Neural progenitor cell (in vitro differentiated cells): ENCODE measurements around the gene RAB37. TPM values are rescaled to one million over a fixed set of nuclear protein-coding genes. Genes with fewer than 3 reads are reported as not detected.
A peak's percentile ranks its signal among the peaks of the same experiment; 100 is the strongest.

Source experiments
- DNase-seq: peaks from one replicate; pipeline ENCODE4 v3.0.0-alpha.2; 2016; ENCODE audit warnings: low spot score
- H2AFZ ChIP-seq: fragments of 200-600 bp; sonication (generic); replicated peaks from 2 replicates; pipeline ENCODE4 v1.6.1; 2016; ENCODE audit warnings: antibody characterized with exemption
- H3F3A ChIP-seq: fragments of 200-600 bp; sonication (generic); 2 replicates; pipeline ENCODE4 v1.6.1; 2016; ENCODE audit warnings: antibody characterized with exemption, low read depth
- H3K27ac ChIP-seq: fragments of 200-600 bp; sonication (generic); 2 replicates; pipeline ENCODE4 v1.5.1; 2016; ENCODE audit warnings: mild to moderate bottlenecking
- H3K27me3 ChIP-seq: fragments of 200-600 bp; sonication (generic); 2 replicates; pipeline ENCODE4 v1.6.1; 2016; ENCODE audit warnings: mild to moderate bottlenecking, moderate library complexity
- H3K36me3 ChIP-seq: fragments of 200-600 bp; sonication (generic); 2 replicates; pipeline ENCODE4 v1.5.1; 2016
- H3K4me1 ChIP-seq: fragments of 200-600 bp; sonication (generic); 2 replicates; pipeline ENCODE4 v1.6.1; 2016; ENCODE audit warnings: mixed run types
- H3K4me2 ChIP-seq: fragments of 200-600 bp; sonication (generic); 2 replicates; pipeline ENCODE4 v1.6.1; 2016
- H3K4me3 ChIP-seq: fragments of 200-600 bp; sonication (generic); 2 replicates; pipeline ENCODE4 v1.5.1; 2016
- H3K79me2 ChIP-seq: fragments of 200-600 bp; sonication (generic); 2 replicates; pipeline ENCODE4 v1.6.1; 2016; ENCODE audit warnings: low read depth
- H3K9ac ChIP-seq: fragments of 200-600 bp; sonication (generic); 2 replicates; pipeline ENCODE4 v1.6.1; 2016
- H3K9me3 ChIP-seq: fragments of 200-600 bp; sonication (generic); 2 replicates; pipeline ENCODE4 v1.5.1; 2016; ENCODE audit warnings: low read depth
- H4K20me1 ChIP-seq: fragments of 200-600 bp; sonication (generic); 2 replicates; pipeline ENCODE4 v1.6.1; 2016; ENCODE audit warnings: low read depth
- H3K27ac Mint-ChIP-seq: 3 replicates; pipeline ENCODE4 v1.8.0; 2021; ENCODE audit warnings: mixed read lengths
- H3K27me3 Mint-ChIP-seq: 2 replicates; pipeline ENCODE4 v1.8.0; 2022; ENCODE audit warnings: low read depth, mild to moderate bottlenecking, inconsistent platforms, moderate library complexity, mixed read lengths; ENCODE audit not compliant: insufficient read depth
- H3K36me3 Mint-ChIP-seq: 3 replicates; pipeline ENCODE4 v1.8.0; 2021; ENCODE audit warnings: mixed read lengths
- H3K4me1 Mint-ChIP-seq: 3 replicates; pipeline ENCODE4 v1.8.0; 2021; ENCODE audit warnings: mixed read lengths
- H3K4me3 Mint-ChIP-seq: 3 replicates; pipeline ENCODE4 v1.8.0; 2021; ENCODE audit warnings: mild to moderate bottlenecking, moderate library complexity, mixed read lengths
- H3K9me3 Mint-ChIP-seq: 3 replicates; pipeline ENCODE4 v1.8.0; 2020; ENCODE audit warnings: mixed read lengths
- CTCF ChIP-seq: fragments of 200-600 bp; sonication (generic); IDR thresholded peaks from 2 replicates; pipeline ENCODE4 v1.5.1; 2017; ENCODE audit warnings: antibody characterized with exemption, mild to moderate bottlenecking
- EZH2 ChIP-seq: fragments of 200-600 bp; sonication (generic); IDR thresholded peaks from 2 replicates; pipeline ENCODE4 v1.6.1; 2017; ENCODE audit warnings: antibody characterized with exemption, mild to moderate bottlenecking, moderate library complexity
- EZH2phosphoT487 ChIP-seq: fragments of 200-600 bp; sonication (generic); IDR thresholded peaks from 2 replicates; pipeline ENCODE4 v1.6.1; 2017; ENCODE audit warnings: antibody characterized with exemption
- total RNA-seq: library from RNA; depleted of rRNA; stranded (reverse); fragments of >200 nt; gene quantifications from 2 replicates; pipeline ENCODE4 v1.2.3, GENCODE V29; 2015; ENCODE audit warnings: low replicate concordance

The RAB37 gene
- total RNA-seq, 1 donor from 2014 or later, result 1.5 TPM

DNA sequence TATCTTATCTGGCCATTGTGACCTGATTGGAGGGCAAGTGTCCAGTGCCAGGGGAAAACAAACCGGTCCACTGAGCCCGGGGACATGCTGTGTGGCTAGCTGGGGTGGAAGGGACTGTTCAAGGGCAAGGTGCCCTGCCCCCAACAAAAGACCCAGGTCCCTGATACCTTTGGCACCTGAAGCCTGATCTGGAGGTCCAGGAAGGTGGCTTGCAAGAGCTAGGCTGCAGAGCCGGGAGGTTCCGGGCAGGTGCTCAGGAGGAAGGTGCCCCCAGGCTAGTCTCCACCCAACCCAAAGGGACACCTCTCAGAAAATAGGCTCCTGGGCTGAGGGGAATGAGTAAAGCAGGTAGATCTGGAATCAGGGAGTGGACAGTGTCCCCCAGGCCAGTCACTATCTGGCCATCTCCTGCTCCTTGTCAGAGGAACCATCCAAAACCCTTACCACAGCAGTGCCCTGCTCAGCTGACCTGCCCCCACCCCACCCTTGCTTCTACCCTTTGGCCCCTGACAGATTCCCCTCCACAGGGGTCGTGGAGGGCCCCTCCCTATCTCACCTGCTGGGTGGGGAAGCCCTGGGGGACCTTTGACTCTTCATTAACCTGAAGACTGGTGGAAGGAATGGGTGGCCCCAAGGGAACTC is 32.9 kb downstream of the RAB37 start:
- TF ChIP-seq EZH2, result no peak
- no peak for TF ChIP-seq CTCF
- no peak for TF ChIP-seq EZH2phosphoT487
- Histone ChIP-seq H3K27ac (no peak overlapping the region), H2AFZ (no peak overlapping the region), H3K36me3 (no peaks in the 10 kb centered on the region), H3F3A (peaks cover 18% of the 10 kb centered on the region), H3K9me3 (no peaks in the 10 kb centered on the region), H4K20me1 (peaks cover 12% of the 10 kb centered on the region), H3K27me3 (no peaks in the 10 kb centered on the region), H3K79me2 (peaks cover 19% of the 10 kb centered on the region), H3K9ac (no peak overlapping the region), H3K4me3 (no peak overlapping the region), H3K4me2 (no peak overlapping the region), H3K4me1 (peaks cover under 1% of the 10 kb centered on the region)
- DNase-seq, result no peak
- peak overlapping the region; percentile 9 for H3K4me3 Mint-ChIP-seq
- peaks cover 14% of the 10 kb centered on the region for H3K36me3 Mint-ChIP-seq
- peaks cover 9% of the 10 kb centered on the region for H3K27me3 Mint-ChIP-seq
- no peak overlapping the region for H3K27ac Mint-ChIP-seq
- H3K4me1 Mint-ChIP-seq, result peaks cover 11% of the 10 kb centered on the region
- H3K9me3 Mint-ChIP-seq, result no peaks in the 10 kb centered on the region

- Histone ChIP-seq H3K36me3 (no peaks in the 10 kb centered on the region), H3K27ac (no peak overlapping the region), H3K9me3 (no peaks in the 10 kb centered on the region), H3K9ac (no peak overlapping the region), H3K27me3 (no peaks in the 10 kb centered on the region), H2AFZ (no peak overlapping the region), H3K4me2 (no peak overlapping the region), H3K79me2 (peaks cover 21% of the 10 kb centered on the region), H3F3A (peaks cover 20% of the 10 kb centered on the region), H3K4me1 (peaks cover 5% of the 10 kb centered on the region), H4K20me1 (peaks cover 12% of the 10 kb centered on the region), H3K4me3 (no peak overlapping the region)
- DNase-seq, result peak; percentile 78
- Mint-ChIP-seq H3K4me1 (peaks cover 13% of the 10 kb centered on the region), H3K9me3 (no peaks in the 10 kb centered on the region), H3K36me3 (peaks cover 14% of the 10 kb centered on the region), H3K27ac (no peak overlapping the region), H3K27me3 (peaks cover 12% of the 10 kb centered on the region), H3K4me3 (peak overlapping the region; percentile 9)
- TF ChIP-seq EZH2phosphoT487, result no peak
- peak; percentile 78 for TF ChIP-seq CTCF
- no peak for TF ChIP-seq EZH2
Measured at GRCh38 chr17:74770498-74771318, 33.7 kb downstream of the RAB37 start.

- Histone ChIP-seq H3K4me1 (peaks cover 5% of the 10 kb centered on the region), H3K4me3 (no peak overlapping the region), H3K36me3 (no peaks in the 10 kb centered on the region), H3K27ac (no peak overlapping the region), H4K20me1 (peaks cover 12% of the 10 kb centered on the region), H3F3A (peaks cover 24% of the 10 kb centered on the region), H3K9me3 (no peaks in the 10 kb centered on the region), H2AFZ (no peak overlapping the region), H3K4me2 (no peak overlapping the region), H3K9ac (no peak overlapping the region), H3K27me3 (no peaks in the 10 kb centered on the region), H3K79me2 (peaks cover 16% of the 10 kb centered on the region)
- no peak overlapping the region for H3K4me3 Mint-ChIP-seq
- peaks cover 18% of the 10 kb centered on the region for H3K4me1 Mint-ChIP-seq
- TF ChIP-seq EZH2, result no peak
- TF ChIP-seq CTCF, result no peak
- TF ChIP-seq EZH2phosphoT487, result no peak
- H3K27ac Mint-ChIP-seq, result no peak overlapping the region
- no peak for DNase-seq
- H3K27me3 Mint-ChIP-seq, result peaks cover 14% of the 10 kb centered on the region
- H3K9me3 Mint-ChIP-seq, result no peaks in the 10 kb centered on the region
- peaks cover 11% of the 10 kb centered on the region for H3K36me3 Mint-ChIP-seq
Measured at GRCh38 chr17:74771319-74771914, 34.4 kb downstream of the RAB37 start.
